NCI-H2196 treated with DMSO at 0.1 percent for 48 hours (cell line): ENCODE results near the gene CCDC91.

Experiments used
- DNase-seq: peaks from one replicate; lab custom pipeline; 2025; ENCODE audit not compliant: unreplicated experiment; lab: John Stamatoyannopoulos, UW

Gene CCDC91

GRCh38 chr12:28513983-28514382 is 323.7 kb downstream of the CCDC91 start:
- no peak for DNase-seq

GRCh38 chr12:28517101-28517500 is 326.8 kb downstream of the CCDC91 start:
- DNase-seq: no peak

GRCh38 chr12:28527631-28528249 is 337.5 kb downstream of the CCDC91 start:
- DNase-seq: no peak

GRCh38 chr12:28535216-28535615 is 345.0 kb downstream of the CCDC91 start:
- DNase-seq: no peak

GRCh38 chr12:28536088-28536487 is 345.8 kb downstream of the CCDC91 start:
- DNase-seq: no peak

- DNase-seq: no peak
Observed at GRCh38 chr12:28537474-28537873, 347.2 kb downstream of the CCDC91 start.

- DNase-seq: no peak
Observed at GRCh38 chr12:28539691-28540323, 349.6 kb downstream of the CCDC91 start.

- DNase-seq: no peak
Observed at GRCh38 chr12:28540324-28540714, 350.1 kb downstream of the CCDC91 start.

GRCh38 chr12:28543021-28543890 is 353.0 kb downstream of the CCDC91 start:
- DNase-seq: no peak

- no peak for DNase-seq
Observed at GRCh38 chr12:28550757-28551704, 360.8 kb downstream of the CCDC91 start.

GRCh38 chr12:28552251-28552970 is 362.2 kb downstream of the CCDC91 start:
- no peak for DNase-seq

GRCh38 chr12:28555748-28556147 is 365.5 kb downstream of the CCDC91 start:
- DNase-seq: no peak

GRCh38 chr12:28558250-28558649 is 368.0 kb downstream of the CCDC91 start:
- DNase-seq: no peak

- no peak for DNase-seq
Observed at GRCh38 chr12:28563286-28563685, 373.0 kb downstream of the CCDC91 start.

- no peak for DNase-seq
Observed at GRCh38 chr12:28563936-28564335, 373.7 kb downstream of the CCDC91 start.

- DNase-seq: no peak
Observed at GRCh38 chr12:28568118-28568517, 377.9 kb downstream of the CCDC91 start.

- no peak for DNase-seq
Observed at GRCh38 chr12:28568704-28569103, 378.4 kb downstream of the CCDC91 start.

GRCh38 chr12:28569698-28570411 is 379.6 kb downstream of the CCDC91 start:
- no peak for DNase-seq

- no peak for DNase-seq
Observed at GRCh38 chr12:28570811-28571210, 380.6 kb downstream of the CCDC91 start.
